GM20000 (cell line): ENCODE results near the gene ZFP3.
A peak's percentile ranks its signal among the peaks of the same experiment; 100 is the strongest.
"Not testable (repeated sequence)": the region's sequence is repeated elsewhere in the genome, so short reads cannot be mapped to it uniquely, and the experiment has no call there.

Experiments used
- DNase-seq: peaks from one replicate; pipeline ENCODE4 v3.0.0; 2012; ENCODE audit warnings: low spot score
- CTCF ChIP-seq: IDR thresholded peaks from 2 replicates; pipeline ENCODE4 v1.5.1; 2012; ENCODE audit warnings: mild to moderate bottlenecking, control low read depth; ENCODE audit errors: extremely low read depth, missing control alignments

The ZFP3 gene

GRCh38 chr17:5122586-5123342 is 44.5 kb downstream of the ZFP3 start:
- peak; percentile 43 for DNase-seq

GRCh38 chr17:5123343-5124124 is 45.3 kb downstream of the ZFP3 start:
- no peak for DNase-seq
- TF ChIP-seq CTCF: no peak

More at GRCh38 chr17:5122586-5123342, 44.5 kb downstream of the ZFP3 start:
- TF ChIP-seq CTCF: no peak

GRCh38 chr17:5124125-5124760 is 46.0 kb downstream of the ZFP3 start:
- DNase-seq: not testable (repeated sequence)

- DNase-seq: not testable (repeated sequence)
These were observed 46.6 kb downstream of the ZFP3 start for GRCh38 chr17:5124896-5125295.

- no peak for TF ChIP-seq CTCF
- no peak for DNase-seq
These were observed 48.6 kb downstream of the ZFP3 start for GRCh38 chr17:5126719-5127488.

GRCh38 chr17:5127910-5128309 is 49.6 kb downstream of the ZFP3 start:
- no peak for TF ChIP-seq CTCF
- DNase-seq: no peak

- not testable (repeated sequence) for DNase-seq
These were observed 50.1 kb downstream of the ZFP3 start for GRCh38 chr17:5128387-5128786.

GRCh38 chr17:5128905-5129535 is 50.8 kb downstream of the ZFP3 start:
- no peak for TF ChIP-seq CTCF
- DNase-seq: no peak

- not testable (repeated sequence) for DNase-seq
These were observed 51.5 kb downstream of the ZFP3 start for GRCh38 chr17:5129770-5130169.

- DNase-seq: not testable (repeated sequence)
These were observed 52.0 kb downstream of the ZFP3 start for GRCh38 chr17:5130261-5130660.

GRCh38 chr17:5130687-5131086 is 52.4 kb downstream of the ZFP3 start:
- not testable (repeated sequence) for DNase-seq
